Measurements from ENCODE around the gene SKAP1.
"Not testable (repeated sequence)": the region's sequence is repeated elsewhere in the genome, so short reads cannot be mapped to it uniquely, and the experiment has no call there.

SKAP1 gene

GRCh38 chr17:48198950-48199541 lies 231.0 kb downstream of the SKAP1 start:
- TF ChIP-seq JUND (IDR thresholded peaks at IDR 0.05; ENCODE audit: low read depth), result no peak
- peak; percentile 32 to 46 for DNase-seq (ENCODE audit: low read depth in 1 of 2, low spot score in 1 of 2)
- in situ Hi-C loops (cut with HindIII; ENCODE audit: low pct_unique_long_range_greater_than_20kb, low sequenced_read_pairs), result no loop called here

DNA sequence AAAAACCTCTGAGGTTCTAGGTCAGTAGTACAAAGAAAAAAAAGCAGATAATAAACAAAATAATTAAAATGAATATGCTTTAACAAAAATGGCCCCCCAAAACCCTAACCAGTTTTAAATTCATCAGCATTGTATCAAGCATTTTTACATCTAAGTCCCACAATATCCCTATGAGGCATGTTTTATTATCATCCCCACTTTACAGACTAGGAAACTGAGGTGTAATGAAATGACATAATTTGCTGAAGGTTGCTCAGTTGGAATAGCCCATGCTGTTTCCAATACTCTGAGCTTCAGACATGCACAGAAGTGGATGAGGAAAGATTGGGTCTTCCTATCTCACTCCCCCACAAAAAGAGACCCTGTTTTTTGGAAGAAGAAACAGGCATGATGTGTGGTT lies 234.1 kb downstream of the SKAP1 start:
- in situ Hi-C loops (cut with HindIII; ENCODE audit: low pct_unique_long_range_greater_than_20kb, low sequenced_read_pairs), result no loop called here
- TF ChIP-seq JUND (IDR thresholded peaks at IDR 0.05; ENCODE audit: low read depth), result no peak
- no peak for DNase-seq (ENCODE audit: low read depth in 1 of 2, low spot score in 1 of 2)

DNA sequence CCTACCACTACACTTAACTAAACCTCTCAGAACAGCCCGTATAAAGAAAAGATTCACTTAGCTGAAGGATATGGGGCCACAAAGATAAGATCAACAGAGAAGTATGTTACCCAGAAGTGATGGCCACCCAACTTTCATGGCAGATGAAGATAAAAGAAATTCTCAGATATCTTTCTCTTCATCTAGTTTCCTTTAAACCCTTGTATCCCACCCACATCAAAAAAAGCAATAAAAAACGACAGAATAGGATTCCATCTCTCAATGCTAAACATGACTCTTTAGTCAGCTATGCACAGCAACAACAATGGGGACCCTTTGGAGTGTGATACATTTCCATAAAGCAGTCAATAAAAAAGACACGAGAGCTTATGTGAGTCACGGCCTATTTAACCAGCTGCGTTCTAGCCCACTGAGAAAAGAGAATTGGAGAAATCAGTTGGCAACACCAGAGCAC lies 235.9 kb downstream of the SKAP1 start:
- no peak for TF ChIP-seq JUND (IDR thresholded peaks at IDR 0.05; ENCODE audit: low read depth)
- in situ Hi-C loops (cut with HindIII; ENCODE audit: low pct_unique_long_range_greater_than_20kb, low sequenced_read_pairs), result no loop called here
- DNase-seq (ENCODE audit: low read depth in 1 of 2, low spot score in 1 of 2), result no peak

GRCh38 chr17:48192321-48192731 lies 237.7 kb downstream of the SKAP1 start:
- no peak for DNase-seq (ENCODE audit: low read depth in 1 of 2, low spot score in 1 of 2)
- in situ Hi-C loops (cut with HindIII; ENCODE audit: low pct_unique_long_range_greater_than_20kb, low sequenced_read_pairs), result no loop called here
- no peak for TF ChIP-seq JUND (IDR thresholded peaks at IDR 0.05; ENCODE audit: low read depth)

- no peak for TF ChIP-seq JUND (IDR thresholded peaks at IDR 0.05; ENCODE audit: low read depth)
- no peak for DNase-seq (ENCODE audit: low read depth in 1 of 2, low spot score in 1 of 2)
- in situ Hi-C loops (cut with HindIII; ENCODE audit: low pct_unique_long_range_greater_than_20kb, low sequenced_read_pairs), result no loop called here
Observed at GRCh38 chr17:48191362-48191761, 238.7 kb downstream of the SKAP1 start.

DNA sequence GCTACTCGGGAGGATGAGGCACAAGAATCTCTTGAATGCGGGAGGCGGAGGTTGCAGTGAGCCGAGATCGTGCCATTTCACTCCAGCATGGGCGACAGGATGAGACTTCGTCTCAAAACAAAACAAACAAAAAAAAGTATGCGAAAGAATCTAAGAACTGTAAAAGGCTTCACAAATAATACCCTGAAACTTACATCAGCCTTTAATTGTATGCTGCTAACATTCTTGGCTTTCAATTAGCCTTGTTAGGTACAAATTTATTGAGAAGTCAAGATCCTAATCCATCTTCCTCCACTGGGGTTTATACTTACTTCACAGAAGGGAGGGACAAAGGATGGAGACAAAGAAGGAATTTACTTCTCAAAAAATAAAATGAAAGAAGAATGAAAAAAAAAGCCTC lies 239.1 kb downstream of the SKAP1 start:
- in situ Hi-C loops (cut with HindIII; ENCODE audit: low pct_unique_long_range_greater_than_20kb, low sequenced_read_pairs), result no loop called here
- TF ChIP-seq JUND (IDR thresholded peaks at IDR 0.05; ENCODE audit: low read depth), result no peak
- DNase-seq (ENCODE audit: low read depth in 1 of 2, low spot score in 1 of 2), result no peak

GRCh38 chr17:48187872-48188608 lies 242.0 kb downstream of the SKAP1 start:
- no peak for DNase-seq (ENCODE audit: low read depth in 1 of 2, low spot score in 1 of 2)
- in situ Hi-C loops (cut with HindIII; ENCODE audit: low pct_unique_long_range_greater_than_20kb, low sequenced_read_pairs), result no loop called here
- no peak for TF ChIP-seq JUND (IDR thresholded peaks at IDR 0.05; ENCODE audit: low read depth)

- in situ Hi-C loops (cut with HindIII; ENCODE audit: low pct_unique_long_range_greater_than_20kb, low sequenced_read_pairs); DNase-seq (ENCODE audit: low read depth in 1 of 2, low spot score in 1 of 2): not testable (repeated sequence)
Observed at GRCh38 chr17:48186317-48186716, 243.7 kb downstream of the SKAP1 start.

DNA sequence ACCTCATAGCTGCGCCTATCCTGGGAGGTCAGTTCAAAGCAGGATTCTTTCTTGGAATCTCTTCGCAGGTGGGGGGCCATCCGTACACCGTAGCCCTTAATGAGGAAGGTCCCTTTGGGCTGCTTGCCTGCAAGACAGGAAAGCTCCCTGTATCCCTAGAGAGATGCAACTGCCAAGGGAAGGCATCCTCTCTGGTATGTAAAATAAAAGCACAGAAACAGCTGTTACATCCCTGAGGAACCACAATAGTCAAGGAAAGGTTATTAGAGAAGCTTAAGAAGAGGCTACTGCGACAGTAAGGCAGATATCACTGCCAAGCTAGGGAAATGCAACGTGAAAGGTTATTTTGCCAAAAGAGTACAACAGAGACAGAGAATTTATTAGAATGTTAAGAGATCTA lies 245.3 kb downstream of the SKAP1 start:
- in situ Hi-C loops (cut with HindIII; ENCODE audit: low pct_unique_long_range_greater_than_20kb, low sequenced_read_pairs), result no loop called here
- no peak for TF ChIP-seq JUND (IDR thresholded peaks at IDR 0.05; ENCODE audit: low read depth)
- no peak for DNase-seq (ENCODE audit: low read depth in 1 of 2, low spot score in 1 of 2)

GRCh38 chr17:48181653-48182052 lies 248.4 kb downstream of the SKAP1 start:
- no peak for TF ChIP-seq JUND (IDR thresholded peaks at IDR 0.05; ENCODE audit: low read depth)
- DNase-seq (ENCODE audit: low read depth in 1 of 2, low spot score in 1 of 2), result peak; percentile 27 to 55
- in situ Hi-C loops (cut with HindIII; ENCODE audit: low pct_unique_long_range_greater_than_20kb, low sequenced_read_pairs), result no loop called here

GRCh38 chr17:48180842-48181629 lies 249.0 kb downstream of the SKAP1 start:
- in situ Hi-C loops (cut with HindIII; ENCODE audit: low pct_unique_long_range_greater_than_20kb, low sequenced_read_pairs), result no loop called here
- no peak for DNase-seq (ENCODE audit: low read depth in 1 of 2, low spot score in 1 of 2)
- no peak for TF ChIP-seq JUND (IDR thresholded peaks at IDR 0.05; ENCODE audit: low read depth)

DNA sequence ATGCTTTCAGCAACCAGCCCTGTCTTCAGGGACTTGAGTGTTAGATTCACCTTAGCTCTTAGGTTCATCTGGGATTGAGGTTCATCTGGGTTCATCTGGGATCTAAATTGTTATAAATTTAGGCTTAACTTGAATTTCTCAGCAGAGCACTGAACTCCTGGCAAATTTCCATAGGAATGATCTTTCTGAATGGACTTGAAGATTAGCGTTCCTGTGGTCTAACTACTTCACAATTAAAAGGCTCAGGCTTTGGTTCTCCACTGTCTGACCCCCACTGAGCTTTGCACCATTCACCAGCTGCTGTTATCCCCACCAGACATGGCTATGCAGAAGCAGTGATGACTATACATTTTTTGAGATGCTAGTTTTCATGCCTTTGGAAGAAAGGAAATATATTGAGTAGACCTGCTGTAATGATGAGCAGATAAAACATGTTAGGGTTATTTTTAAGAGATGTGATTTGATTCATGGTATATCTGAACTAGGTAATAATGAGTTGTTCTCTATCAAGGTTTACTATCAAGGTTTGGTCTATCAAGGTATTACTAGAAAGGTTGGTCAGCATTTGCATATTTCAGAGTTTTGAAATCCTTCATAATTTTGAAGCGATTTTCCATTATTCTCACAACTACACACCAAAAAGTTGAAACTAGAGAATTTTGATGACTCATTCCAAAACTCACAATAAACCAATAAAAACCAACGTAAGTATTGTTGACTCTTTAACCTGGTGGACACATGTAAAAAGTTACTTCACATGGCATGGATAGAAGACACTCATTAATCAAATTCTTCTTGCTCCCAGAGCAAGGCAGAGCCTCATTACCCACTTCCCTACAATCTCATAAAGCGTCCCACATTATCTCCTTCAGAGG lies 250.7 kb downstream of the SKAP1 start:
- no peak for TF ChIP-seq JUND (IDR thresholded peaks at IDR 0.05; ENCODE audit: low read depth)
- in situ Hi-C loops (cut with HindIII; ENCODE audit: low pct_unique_long_range_greater_than_20kb, low sequenced_read_pairs), result no loop called here
- DNase-seq (ENCODE audit: low read depth in 1 of 2, low spot score in 1 of 2), result no peak

Data from T47D (cell line).